Activated CD8-positive, alpha-beta memory T cell treated with anti-CD3 and anti-CD28 coated beads for 36 hours (primary cell): Measurements from ENCODE around the gene PPP2R5B. TPM values are rescaled to one million over a fixed set of nuclear protein-coding genes. Genes with fewer than 3 reads are reported as not detected.

Experiments
- CTCF ChIA-PET: fragments of 350-600 bp; sonication (Branson Sonifier 250); formaldehyde crosslinking; loops from one replicate; lab custom pipeline; 2021; ENCODE audit warnings: antibody characterized with exemption; lab: Charles Lee
- POLR2A ChIA-PET: fragments of 350-600 bp; sonication (Branson Sonifier 250); formaldehyde crosslinking; loops from one replicate; lab custom pipeline; 2021; ENCODE audit warnings: antibody characterized with exemption; lab: Charles Lee
- total RNA-seq, 2 experiments: library from RNA; stranded (reverse); gene quantifications; one replicate each; pipeline ENCODE4 v1.2.3, GENCODE V29; 2021

Gene PPP2R5B
- 10 to 100 TPM; 11.3 to 11.5 TPM for total RNA-seq

GRCh38 chr11:64923944-64924909 lies at the start of gene PPP2R5B:
Gene PPP2R5B (plus strand): TSS chr11:64924689. CDS start chr11:64925735, 1,046 bp downstream.
- CTCF ChIA-PET: interaction anchor here (0.5 to 1.5 kb wide), 9 partner anchors 9 to 155 kb away, joined by 3 read pairs; partner anchors contain the start of gene CDC42BPG
- POLR2A ChIA-PET: interaction anchor here (0.7 to 1.0 kb wide), 2 partner anchors 41 to 45 kb away, joined by 3 to 4 read pairs; partner anchors contain the start of gene EHD1

GRCh38 chr11:64875369-64876228 lies 48.9 kb upstream of the PPP2R5B start:
- POLR2A ChIA-PET: interaction anchor here (0.6 to 8.8 kb wide), 3 partner anchors 13 to 97 kb away, joined by 3 to 161 read pairs (median 5); partner anchors contain the start of gene SF1

GRCh38 chr11:64876229-64876750 lies 48.2 kb upstream of the PPP2R5B start:
- ChIA-PET POLR2A (interaction anchor here (1.2 to 8.8 kb wide), 2 partner anchors 14 to 246 kb away, joined by 3 to 161 read pairs; partner anchors contain the start of genes FAU and MRPL49), CTCF (interaction anchor here (1.2 to 12.8 kb wide), 4 partner anchors 9 to 138 kb away, joined by 4 to 371 read pairs (median 27); partner anchors contain the start of genes ARL2 and CDC42BPG)

More at GRCh38 chr11:64875369-64876228, 48.9 kb upstream of the PPP2R5B start:
- CTCF ChIA-PET: interaction anchor here (1.2 to 12.8 kb wide), 6 partner anchors 9 to 139 kb away, joined by 3 to 371 read pairs (median 8); partner anchors contain the start of genes ARL2 and CDC42BPG

GRCh38 chr11:64876835-64877341 lies 47.6 kb upstream of the PPP2R5B start:
- CTCF ChIA-PET: interaction anchor here (0.9 to 12.8 kb wide), 5 partner anchors 8 to 138 kb away, joined by 3 to 371 read pairs (median 5); partner anchors contain the start of genes ARL2 and CDC42BPG
- POLR2A ChIA-PET: interaction anchor here (0.9 to 8.8 kb wide), 4 partner anchors 9 to 245 kb away, joined by 3 to 161 read pairs (median 12); partner anchors contain the start of genes FAU and MRPL49

- CTCF ChIA-PET: interaction anchor here (0.9 to 12.8 kb wide), 7 partner anchors 7 to 39 kb away, joined by 3 to 371 read pairs (median 5); partner anchors contain the start of genes ATG2A and CDC42BPG
- POLR2A ChIA-PET: interaction anchor here (0.7 to 8.8 kb wide), 9 partner anchors 8 to 244 kb away, joined by 3 to 161 read pairs (median 4); partner anchors contain the start of genes FAU and MRPL49
Observed at GRCh38 chr11:64877390-64878222, 46.9 kb upstream of the PPP2R5B start.

- POLR2A ChIA-PET: interaction anchor here (0.7 to 8.8 kb wide), 7 partner anchors 9 to 121 kb away, joined by 3 to 161 read pairs (median 7); no protein-coding TSS in a partner anchor
- CTCF ChIA-PET: interaction anchor here (0.9 to 12.8 kb wide), 5 partner anchors 9 to 38 kb away, joined by 3 to 371 read pairs (median 5); partner anchors contain the start of genes ATG2A and CDC42BPG
Observed at GRCh38 chr11:64878223-64878493, 46.3 kb upstream of the PPP2R5B start.

GRCh38 chr11:64878494-64879243 lies 45.8 kb upstream of the PPP2R5B start, which contains the start of gene EHD1:
Gene EHD1 (minus strand): TSS chr11:64878621. CDS start chr11:64878464, 157 bp downstream.
- ChIA-PET POLR2A (interaction anchor here (0.7 to 8.8 kb wide), 9 partner anchors 9 to 120 kb away, joined by 3 to 161 read pairs (median 4); partner anchors contain the start of gene PPP2R5B), CTCF (interaction anchor here (0.9 to 12.8 kb wide), 6 partner anchors 9 to 38 kb away, joined by 3 to 371 read pairs (median 4); partner anchors contain the start of genes ATG2A and CDC42BPG)

GRCh38 chr11:64879244-64879900 lies 45.1 kb upstream of the PPP2R5B start:
- ChIA-PET CTCF (interaction anchor here (1.2 to 12.8 kb wide), 3 partner anchors 8 to 23 kb away, joined by 3 to 371 read pairs (median 49); partner anchors contain the start of gene CDC42BPG), POLR2A (interaction anchor here (0.9 to 8.8 kb wide), 5 partner anchors 10 to 45 kb away, joined by 3 to 161 read pairs (median 20); partner anchors contain the start of gene PPP2R5B)

- ChIA-PET POLR2A (interaction anchor here (1.1 to 8.8 kb wide), 4 partner anchors 11 to 31 kb away, joined by 4 to 161 read pairs (median 20); no protein-coding TSS in a partner anchor), CTCF (interaction anchor here (0.8 to 12.8 kb wide), 3 partner anchors 13 to 73 kb away, joined by 3 to 371 read pairs (median 5); partner anchors contain the start of gene CDC42BPG)
Observed at GRCh38 chr11:64880240-64881001, 44.1 kb upstream of the PPP2R5B start.

GRCh38 chr11:64881476-64881875 lies 43.0 kb upstream of the PPP2R5B start:
- CTCF ChIA-PET: interaction anchor here (0.8 to 12.8 kb wide), 3 partner anchors 12 to 74 kb away, joined by 3 to 371 read pairs (median 5); partner anchors contain the start of gene CDC42BPG
- POLR2A ChIA-PET: interaction anchor here (0.5 to 1.1 kb wide), 2 partner anchors 8 to 12 kb away, joined by 3 to 4 read pairs; no protein-coding TSS in a partner anchor

- CTCF ChIA-PET: interaction anchor here (1.0 to 12.8 kb wide), 2 partner anchors 12 to 25 kb away, joined by 3 to 371 read pairs; partner anchors contain the start of gene CDC42BPG
- POLR2A ChIA-PET: no interaction called here
Observed at GRCh38 chr11:64882243-64882642, 42.2 kb upstream of the PPP2R5B start.

- POLR2A ChIA-PET: no interaction called here
Observed at GRCh38 chr11:64883575-64883974, 40.9 kb upstream of the PPP2R5B start.

GRCh38 chr11:64884019-64884418 lies 40.5 kb upstream of the PPP2R5B start:
- ChIA-PET CTCF (interaction anchor here (1.0 to 12.8 kb wide), 2 partner anchors 10 to 27 kb away, joined by 4 to 371 read pairs; partner anchors contain the start of gene CDC42BPG), POLR2A (interaction anchor here (1.3 kb wide), 1 partner anchor 11 kb away, joined by 3 read pairs; no protein-coding TSS in a partner anchor)

More at GRCh38 chr11:64883575-64883974, 40.9 kb upstream of the PPP2R5B start:
- CTCF ChIA-PET: interaction anchor here (0.5 to 12.8 kb wide), 4 partner anchors 10 to 234 kb away, joined by 3 to 371 read pairs (median 4); partner anchors contain the start of genes CDC42BPG and ZNHIT2
